Stimulated activated naive CD8-positive, alpha-beta T cell treated with anti-CD3 and anti-CD28 coated beads, Interleukin-15, amount 100 ng/mL, for 72 hours (primary cell): ENCODE data around the gene SMG6.

ENCODE experiments used
- ATAC-seq: fragments of 150-1000 bp; cut with Tn5 transposase; 2 replicates; pipeline ENCODE4 v1.10.0; 2021; ENCODE audit warnings: mild to moderate bottlenecking, moderate library complexity
- DNase-seq, 2 donors: peaks; one replicate each; pipeline ENCODE4 v3.0.0; 2021 to 2022
- H3K27ac Mint-ChIP-seq, 2 donors: one replicate each; pipeline ENCODE4 v1.8.0; 2022; ENCODE audit warnings: mild to moderate bottlenecking in 2 of 2, mixed read lengths in 2 of 2, moderate library complexity in 2 of 2
- H3K27me3 Mint-ChIP-seq: one replicate; pipeline ENCODE4 v1.8.0; 2022; ENCODE audit warnings: mixed read lengths
- H3K4me1 Mint-ChIP-seq: one replicate; pipeline ENCODE4 v1.8.0; 2022; ENCODE audit warnings: mild to moderate bottlenecking, mixed read lengths
- H3K4me3 Mint-ChIP-seq, 2 donors: one replicate each; pipeline ENCODE4 v1.8.0; 2022; ENCODE audit warnings: mild to moderate bottlenecking in 2 of 2, mixed read lengths in 2 of 2, moderate library complexity in 1 of 2
- H3K9me3 Mint-ChIP-seq, 2 donors: one replicate each; pipeline ENCODE4 v1.8.0; 2022; ENCODE audit warnings: mixed read lengths in 2 of 2

SMG6 gene

GRCh38 chr17:2094891-2095535 is 208.6 kb downstream of the SMG6 start:
- H3K4me1 Mint-ChIP-seq, result peaks cover 33% of the 10 kb centered on the region

GRCh38 chr17:2093349-2093748 is 210.2 kb downstream of the SMG6 start:
- ATAC-seq (no peak), DNase-seq (no peak)
- peaks cover 50% of the 10 kb centered on the region for H3K4me1 Mint-ChIP-seq
- no peak overlapping the region for H3K4me3 Mint-ChIP-seq
- H3K27ac Mint-ChIP-seq, result no peak overlapping the region
- H3K27me3 Mint-ChIP-seq, result no peaks in the 10 kb centered on the region
- H3K9me3 Mint-ChIP-seq, result no peaks in the 10 kb centered on the region

More at GRCh38 chr17:2094891-2095535, 208.6 kb downstream of the SMG6 start:
- no peaks in the 10 kb centered on the region for H3K9me3 Mint-ChIP-seq
- ATAC-seq (peak; percentile 23), DNase-seq (no peak)
- H3K27me3 Mint-ChIP-seq, result no peaks in the 10 kb centered on the region
- H3K27ac Mint-ChIP-seq, result no peak overlapping the region
- no peak overlapping the region for H3K4me3 Mint-ChIP-seq

- Mint-ChIP-seq H3K9me3 (no peaks in the 10 kb centered on the region), H3K27ac (peak overlapping the region; percentile 3 to 72), H3K4me3 (no peak overlapping the region), H3K4me1 (peaks cover 53% of the 10 kb centered on the region), H3K27me3 (no peaks in the 10 kb centered on the region)
- ATAC-seq, result no peak
- no peak for DNase-seq
These were observed 211.3 kb downstream of the SMG6 start for GRCh38 chr17:2092253-2092652.

GRCh38 chr17:2090804-2091534 is 212.6 kb downstream of the SMG6 start:
- H3K27ac Mint-ChIP-seq, result no peak overlapping the region
- peaks cover 66% of the 10 kb centered on the region for H3K4me1 Mint-ChIP-seq
- H3K27me3 Mint-ChIP-seq, result no peaks in the 10 kb centered on the region
- DNase-seq (no peak), ATAC-seq (no peak)
- no peaks in the 10 kb centered on the region for H3K9me3 Mint-ChIP-seq
- H3K4me3 Mint-ChIP-seq, result peak overlapping the region in 1 of 2 donors; percentile 96

- DNase-seq (no peak), ATAC-seq (no peak)
- Mint-ChIP-seq H3K27me3 (no peaks in the 10 kb centered on the region), H3K27ac (peak overlapping the region in 1 of 2 donors; percentile 95), H3K4me3 (peak overlapping the region; percentile 95 to 96), H3K9me3 (no peaks in the 10 kb centered on the region), H3K4me1 (peaks cover 71% of the 10 kb centered on the region)
These were observed 213.4 kb downstream of the SMG6 start for GRCh38 chr17:2090210-2090641.

GRCh38 chr17:2089021-2089422 is 214.6 kb downstream of the SMG6 start:
- H3K4me1 Mint-ChIP-seq, result peaks cover 83% of the 10 kb centered on the region
- peak overlapping the region; percentile 95 to 96 for H3K4me3 Mint-ChIP-seq
- no peaks in the 10 kb centered on the region for H3K27me3 Mint-ChIP-seq
- DNase-seq, result no peak
- peak overlapping the region; percentile 67 to 95 for H3K27ac Mint-ChIP-seq
- peak; percentile 33 for ATAC-seq
- no peaks in the 10 kb centered on the region for H3K9me3 Mint-ChIP-seq

- DNase-seq (peak; percentile 54 to 75), ATAC-seq (peak; percentile 88)
- peak overlapping the region; percentile 61 to 68 for H3K4me3 Mint-ChIP-seq
- peaks cover 90% of the 10 kb centered on the region for H3K4me1 Mint-ChIP-seq
- H3K27ac Mint-ChIP-seq, result peak overlapping the region; percentile 22 to 68
- H3K9me3 Mint-ChIP-seq, result no peaks in the 10 kb centered on the region
- H3K27me3 Mint-ChIP-seq, result no peaks in the 10 kb centered on the region
These were observed 215.9 kb downstream of the SMG6 start for GRCh38 chr17:2087597-2088211.

- H3K27ac Mint-ChIP-seq, result peak overlapping the region in 1 of 2 donors; percentile 38
- no peak overlapping the region for H3K4me3 Mint-ChIP-seq
- no peak for DNase-seq
- H3K9me3 Mint-ChIP-seq, result no peaks in the 10 kb centered on the region
- H3K27me3 Mint-ChIP-seq, result no peaks in the 10 kb centered on the region
- peaks cover 89% of the 10 kb centered on the region for H3K4me1 Mint-ChIP-seq
- no peak for ATAC-seq
These were observed 217.3 kb downstream of the SMG6 start for GRCh38 chr17:2086306-2086705.

GRCh38 chr17:2085648-2085949 is 218.0 kb downstream of the SMG6 start:
- H3K27me3 Mint-ChIP-seq, result no peaks in the 10 kb centered on the region
- DNase-seq (no peak), ATAC-seq (no peak)
- H3K4me1 Mint-ChIP-seq, result peaks cover 82% of the 10 kb centered on the region
- no peak overlapping the region for H3K27ac Mint-ChIP-seq
- no peak overlapping the region for H3K4me3 Mint-ChIP-seq
- no peaks in the 10 kb centered on the region for H3K9me3 Mint-ChIP-seq

GRCh38 chr17:2084766-2085647 is 218.6 kb downstream of the SMG6 start:
- no peak overlapping the region for H3K4me3 Mint-ChIP-seq
- peaks cover 76% of the 10 kb centered on the region for H3K4me1 Mint-ChIP-seq
- H3K9me3 Mint-ChIP-seq, result no peaks in the 10 kb centered on the region
- H3K27ac Mint-ChIP-seq, result peak overlapping the region in 1 of 2 donors; percentile 15
- DNase-seq (no peak), ATAC-seq (no peak)
- no peaks in the 10 kb centered on the region for H3K27me3 Mint-ChIP-seq

- DNase-seq (no peak), ATAC-seq (no peak)
- peak overlapping the region in 1 of 2 donors; percentile 55 for H3K27ac Mint-ChIP-seq
- H3K4me3 Mint-ChIP-seq, result no peak overlapping the region
- H3K27me3 Mint-ChIP-seq, result no peaks in the 10 kb centered on the region
- no peaks in the 10 kb centered on the region for H3K9me3 Mint-ChIP-seq
- peaks cover 68% of the 10 kb centered on the region for H3K4me1 Mint-ChIP-seq
These were observed 219.4 kb downstream of the SMG6 start for GRCh38 chr17:2084036-2084765.

- no peak for DNase-seq
- no peaks in the 10 kb centered on the region for H3K9me3 Mint-ChIP-seq
- H3K4me1 Mint-ChIP-seq, result peaks cover 62% of the 10 kb centered on the region
- ATAC-seq, result no peak
- H3K4me3 Mint-ChIP-seq, result no peak overlapping the region
- no peak overlapping the region for H3K27ac Mint-ChIP-seq
- H3K27me3 Mint-ChIP-seq, result no peaks in the 10 kb centered on the region
These were observed 220.0 kb downstream of the SMG6 start for GRCh38 chr17:2083613-2084035.

GRCh38 chr17:2082003-2082781 is 221.4 kb downstream of the SMG6 start:
- ATAC-seq (no peak), DNase-seq (no peak)
- peak overlapping the region in 1 of 2 donors; percentile 8 for H3K27ac Mint-ChIP-seq
- H3K4me1 Mint-ChIP-seq, result peaks cover 48% of the 10 kb centered on the region
- H3K4me3 Mint-ChIP-seq, result no peak overlapping the region
- H3K9me3 Mint-ChIP-seq, result no peaks in the 10 kb centered on the region
- no peaks in the 10 kb centered on the region for H3K27me3 Mint-ChIP-seq

- DNase-seq (no peak), ATAC-seq (no peak)
- Mint-ChIP-seq H3K27me3 (no peaks in the 10 kb centered on the region), H3K4me3 (no peak overlapping the region), H3K4me1 (peaks cover 41% of the 10 kb centered on the region), H3K9me3 (no peaks in the 10 kb centered on the region), H3K27ac (peak overlapping the region in 1 of 2 donors; percentile 8)
These were observed 222.0 kb downstream of the SMG6 start for GRCh38 chr17:2081564-2081963.
